Measurements from ENCODE around the gene ZNF544.
"Not testable (repeated sequence)": the region's sequence is repeated elsewhere in the genome, so short reads cannot be mapped to it uniquely, and the experiment has no call there.

ZNF544 gene

GRCh38 chr19:58305932-58306323 lies 77.2 kb downstream of the ZNF544 start:
- no peak for DNase-seq

GRCh38 chr19:58307736-58308135 lies 79.0 kb downstream of the ZNF544 start:
- no peak for DNase-seq

- DNase-seq: not testable (repeated sequence)
Observed at GRCh38 chr19:58310685-58311084, 82.0 kb downstream of the ZNF544 start.

- DNase-seq: no peak
Observed at GRCh38 chr19:58311345-58311865, 82.7 kb downstream of the ZNF544 start.

Data from DMS 273 treated with DMSO at 0.1 percent for 48 hours (cell line).